ENCODE results near the gene SMTNL2. TPM values are rescaled to one million over a fixed set of nuclear protein-coding genes. Genes with fewer than 3 reads are reported as not detected.

SMTNL2 gene
- not detected for total RNA-seq

GRCh38 chr17:4584101-4584916, at the start of gene SMTNL2:
TSS of gene SMTNL2 (plus strand) at chr17:4584529. CDS start at chr17:4584606, 77 bp downstream.
- peaks cover 26% of the 10 kb centered on the region for H3K27me3 ChIP-seq (ENCODE audit: insufficient read depth, low read length)
- no peak within 1 kb of the TSS for H3K4me3 ChIP-seq (ENCODE audit: low read length)
- no peaks in the 10 kb centered on the region for H3K4me1 ChIP-seq (ENCODE audit: insufficient read depth, low read length)
- H3K9me3 ChIP-seq (ENCODE audit: low read depth, low read length), result no peaks in the 10 kb centered on the region

GRCh38 chr17:4534928-4535666, 49.2 kb upstream of the SMTNL2 start:
- Histone ChIP-seq H3K4me1 (ENCODE audit: insufficient read depth, low read length) (peaks cover 11% of the 10 kb centered on the region), H3K27me3 (ENCODE audit: insufficient read depth, low read length) (no peaks in the 10 kb centered on the region), H3K9me3 (ENCODE audit: low read depth, low read length) (no peaks in the 10 kb centered on the region), H3K4me3 (ENCODE audit: low read length) (no peak overlapping the region)

- Histone ChIP-seq H3K4me3 (ENCODE audit: low read length) (no peak overlapping the region), H3K4me1 (ENCODE audit: insufficient read depth, low read length) (peaks cover 11% of the 10 kb centered on the region), H3K27me3 (ENCODE audit: insufficient read depth, low read length) (no peaks in the 10 kb centered on the region), H3K9me3 (ENCODE audit: low read depth, low read length) (no peaks in the 10 kb centered on the region)
Observed at GRCh38 chr17:4535667-4536258, 48.6 kb upstream of the SMTNL2 start.

DNA sequence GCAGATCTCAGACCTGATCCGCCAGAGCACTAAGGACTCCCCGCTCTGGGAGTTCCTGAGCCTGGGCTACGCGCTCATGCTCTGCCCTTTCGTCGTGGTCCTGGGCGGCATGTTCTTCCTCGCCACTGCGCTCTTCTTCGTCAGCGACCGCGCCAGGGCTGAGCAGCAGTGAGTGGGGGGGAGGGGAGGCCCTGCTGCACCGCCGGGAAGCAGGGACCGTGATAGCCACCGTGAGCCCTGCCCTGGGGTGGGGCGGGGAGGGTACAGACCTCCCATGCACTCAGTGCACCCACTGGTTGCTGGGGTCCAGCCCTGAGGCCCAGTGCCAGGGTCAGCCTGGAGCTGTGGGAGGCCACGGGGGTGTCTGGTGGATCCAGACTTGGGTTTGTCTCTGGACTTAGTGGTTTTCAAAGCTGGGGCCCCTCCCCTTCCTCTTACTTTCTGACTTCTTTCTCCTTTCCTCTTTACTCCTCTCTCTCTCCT, 48.0 kb upstream of the SMTNL2 start:
- no peak overlapping the region for H3K4me3 ChIP-seq (ENCODE audit: low read length)

DNA sequence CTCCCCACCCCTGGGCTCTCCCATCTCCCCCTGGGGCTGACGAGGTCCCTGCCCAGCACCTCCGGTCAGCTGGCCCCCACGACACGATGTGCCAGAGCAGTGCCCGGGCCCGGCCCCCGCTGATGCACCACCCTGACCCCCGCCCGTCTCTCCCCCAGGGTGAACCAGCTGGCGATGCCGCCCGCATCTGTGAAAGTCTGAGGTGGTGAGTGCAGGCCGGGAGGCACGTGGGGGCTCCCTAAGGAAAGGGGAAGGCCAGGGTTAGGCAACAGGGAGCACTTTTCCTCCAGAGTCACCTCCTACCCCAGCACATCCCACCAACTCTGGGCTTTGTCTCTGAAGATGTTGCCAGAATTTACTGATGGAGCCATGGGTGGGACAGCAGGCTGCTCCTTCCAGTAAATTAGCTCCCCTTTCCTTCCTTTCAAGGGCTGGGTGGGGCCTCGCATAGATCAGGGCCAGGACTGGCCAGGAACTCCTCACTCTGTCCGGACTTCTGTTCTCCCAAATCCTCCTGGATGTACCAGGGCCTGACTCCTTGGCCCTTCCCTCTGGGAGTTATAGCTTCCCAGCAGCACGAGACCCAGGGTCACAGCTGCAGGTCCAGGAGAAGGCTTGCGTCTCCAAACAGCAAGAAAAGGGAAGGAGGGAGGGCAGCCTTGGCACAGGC, 47.5 kb upstream of the SMTNL2 start:
- Histone ChIP-seq H3K4me1 (ENCODE audit: insufficient read depth, low read length) (peaks cover 11% of the 10 kb centered on the region), H3K9me3 (ENCODE audit: low read depth, low read length) (no peaks in the 10 kb centered on the region), H3K4me3 (ENCODE audit: low read length) (no peak overlapping the region), H3K27me3 (ENCODE audit: insufficient read depth, low read length) (no peaks in the 10 kb centered on the region)

More for the DNA sequence above, 48.0 kb upstream of the SMTNL2 start:
- Histone ChIP-seq H3K4me1 (ENCODE audit: insufficient read depth, low read length) (peaks cover 11% of the 10 kb centered on the region), H3K9me3 (ENCODE audit: low read depth, low read length) (no peaks in the 10 kb centered on the region), H3K27me3 (ENCODE audit: insufficient read depth, low read length) (no peaks in the 10 kb centered on the region)

GRCh38 chr17:4537451-4538235, 46.7 kb upstream of the SMTNL2 start:
- H3K27me3 ChIP-seq (ENCODE audit: insufficient read depth, low read length), result no peaks in the 10 kb centered on the region
- H3K4me1 ChIP-seq (ENCODE audit: insufficient read depth, low read length), result peaks cover 11% of the 10 kb centered on the region
- H3K9me3 ChIP-seq (ENCODE audit: low read depth, low read length), result no peaks in the 10 kb centered on the region
- H3K4me3 ChIP-seq (ENCODE audit: low read length), result no peak overlapping the region

DNA sequence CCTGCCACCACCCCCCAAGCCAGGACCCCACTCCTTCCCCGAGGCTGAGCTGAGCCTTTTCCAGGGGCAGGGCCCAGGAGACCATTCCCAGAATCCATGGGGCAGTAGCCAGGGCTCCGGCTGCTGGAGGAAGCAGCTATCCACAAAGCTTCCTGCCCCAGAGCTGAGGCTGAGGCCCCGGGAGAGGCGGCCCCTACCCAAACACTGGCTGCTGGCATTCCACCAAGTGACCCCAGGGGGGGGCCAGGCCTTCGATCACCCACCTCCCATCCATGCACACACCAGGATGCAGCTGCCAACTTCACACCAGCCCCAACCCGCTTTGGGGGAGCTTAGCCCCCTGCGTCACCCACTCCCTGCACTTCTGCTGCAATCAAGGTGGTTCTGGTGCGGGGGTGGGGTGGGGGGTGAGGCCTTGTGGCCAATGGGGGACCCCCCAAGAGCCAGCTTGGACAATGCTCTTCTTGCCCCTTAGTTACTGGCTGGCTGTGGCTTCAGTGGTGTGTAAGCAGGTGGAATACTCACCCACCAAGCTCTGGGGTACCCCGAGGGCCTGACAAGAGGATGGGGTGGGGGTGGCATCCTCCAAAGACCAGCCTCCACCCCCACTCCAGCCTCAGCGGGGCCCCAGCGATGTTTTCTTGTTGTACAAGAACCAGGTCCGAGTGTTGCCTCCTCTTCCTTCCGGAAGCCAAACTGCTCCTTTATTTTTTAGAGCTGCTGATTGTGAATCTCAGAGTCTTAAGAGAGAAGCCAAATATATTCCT, 45.9 kb upstream of the SMTNL2 start:
- H3K4me1 ChIP-seq (ENCODE audit: insufficient read depth, low read length), result peaks cover 11% of the 10 kb centered on the region
- H3K27me3 ChIP-seq (ENCODE audit: insufficient read depth, low read length), result no peaks in the 10 kb centered on the region
- no peak overlapping the region for H3K4me3 ChIP-seq (ENCODE audit: low read length)
- no peaks in the 10 kb centered on the region for H3K9me3 ChIP-seq (ENCODE audit: low read depth, low read length)

GRCh38 chr17:4539025-4539424, 45.3 kb upstream of the SMTNL2 start:
- peaks cover 11% of the 10 kb centered on the region for H3K4me1 ChIP-seq (ENCODE audit: insufficient read depth, low read length)
- no peaks in the 10 kb centered on the region for H3K27me3 ChIP-seq (ENCODE audit: insufficient read depth, low read length)
- H3K9me3 ChIP-seq (ENCODE audit: low read depth, low read length), result no peaks in the 10 kb centered on the region
- H3K4me3 ChIP-seq (ENCODE audit: low read length), result no peak overlapping the region

DNA sequence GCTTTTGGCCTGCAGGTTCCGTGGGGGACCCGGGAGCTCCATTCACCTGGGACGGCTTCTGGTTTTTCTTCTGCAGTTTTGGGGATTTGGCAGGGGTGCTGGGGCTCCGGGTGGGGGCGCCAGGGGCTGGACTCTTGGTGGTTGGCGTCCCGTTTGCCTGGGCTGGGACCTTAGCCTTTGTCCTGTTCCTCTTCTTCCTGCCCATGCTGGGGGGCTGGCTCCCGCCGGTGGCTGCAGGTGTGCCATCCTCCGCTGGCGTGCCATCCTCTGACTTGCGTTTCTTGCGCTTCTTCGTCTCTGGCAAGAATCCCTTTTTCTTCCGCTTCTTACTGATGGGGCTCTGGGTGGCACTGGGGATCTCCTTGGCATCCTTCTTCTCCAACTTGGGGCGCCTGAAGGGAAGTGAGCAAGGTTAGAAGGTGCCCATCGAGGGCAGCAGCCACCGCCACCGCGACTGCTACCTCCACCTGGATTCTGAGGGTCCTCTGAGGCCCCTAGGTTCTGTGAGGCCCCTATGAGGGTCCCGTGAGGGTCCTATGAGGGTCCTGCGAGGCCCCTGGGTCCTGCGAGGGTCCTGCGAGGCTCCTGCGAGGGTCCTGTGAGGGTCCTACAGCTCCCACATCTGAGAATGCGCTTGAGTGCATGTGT, 44.6 kb upstream of the SMTNL2 start:
- Histone ChIP-seq H3K9me3 (ENCODE audit: low read depth, low read length) (no peaks in the 10 kb centered on the region), H3K4me3 (ENCODE audit: low read length) (no peak overlapping the region), H3K4me1 (ENCODE audit: insufficient read depth, low read length) (peaks cover 11% of the 10 kb centered on the region), H3K27me3 (ENCODE audit: insufficient read depth, low read length) (no peaks in the 10 kb centered on the region)

DNA sequence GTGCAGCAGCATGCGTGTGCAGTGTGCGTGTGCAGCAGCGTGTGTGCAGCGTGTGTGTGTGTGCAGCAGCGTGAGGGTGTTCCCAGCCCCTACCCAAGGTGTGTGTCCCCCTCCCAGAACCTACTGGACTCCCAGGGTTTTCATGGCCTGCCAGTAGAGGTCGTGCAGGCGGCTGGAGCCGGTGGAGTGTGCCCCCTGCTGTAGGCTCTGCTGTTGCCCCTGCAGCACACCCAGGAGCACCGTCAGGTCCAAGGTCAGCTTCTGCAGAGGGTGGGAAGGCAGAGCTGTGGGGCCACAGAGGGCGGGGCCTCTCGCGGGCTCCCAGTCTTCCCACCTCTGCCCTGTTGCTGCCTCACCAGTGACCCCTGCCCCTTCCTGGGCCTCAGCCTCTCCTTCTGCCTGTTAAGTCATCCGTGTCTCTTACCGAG, 44.1 kb upstream of the SMTNL2 start:
- Histone ChIP-seq H3K9me3 (ENCODE audit: low read depth, low read length) (no peaks in the 10 kb centered on the region), H3K4me1 (ENCODE audit: insufficient read depth, low read length) (peaks cover 11% of the 10 kb centered on the region), H3K27me3 (ENCODE audit: insufficient read depth, low read length) (no peaks in the 10 kb centered on the region), H3K4me3 (ENCODE audit: low read length) (no peak overlapping the region)

- H3K4me1 ChIP-seq (ENCODE audit: insufficient read depth, low read length), result peaks cover 11% of the 10 kb centered on the region
- H3K27me3 ChIP-seq (ENCODE audit: insufficient read depth, low read length), result no peaks in the 10 kb centered on the region
- H3K9me3 ChIP-seq (ENCODE audit: low read depth, low read length), result no peaks in the 10 kb centered on the region
- no peak overlapping the region for H3K4me3 ChIP-seq (ENCODE audit: low read length)
Observed at GRCh38 chr17:4540687-4541327, 43.5 kb upstream of the SMTNL2 start.

DNA sequence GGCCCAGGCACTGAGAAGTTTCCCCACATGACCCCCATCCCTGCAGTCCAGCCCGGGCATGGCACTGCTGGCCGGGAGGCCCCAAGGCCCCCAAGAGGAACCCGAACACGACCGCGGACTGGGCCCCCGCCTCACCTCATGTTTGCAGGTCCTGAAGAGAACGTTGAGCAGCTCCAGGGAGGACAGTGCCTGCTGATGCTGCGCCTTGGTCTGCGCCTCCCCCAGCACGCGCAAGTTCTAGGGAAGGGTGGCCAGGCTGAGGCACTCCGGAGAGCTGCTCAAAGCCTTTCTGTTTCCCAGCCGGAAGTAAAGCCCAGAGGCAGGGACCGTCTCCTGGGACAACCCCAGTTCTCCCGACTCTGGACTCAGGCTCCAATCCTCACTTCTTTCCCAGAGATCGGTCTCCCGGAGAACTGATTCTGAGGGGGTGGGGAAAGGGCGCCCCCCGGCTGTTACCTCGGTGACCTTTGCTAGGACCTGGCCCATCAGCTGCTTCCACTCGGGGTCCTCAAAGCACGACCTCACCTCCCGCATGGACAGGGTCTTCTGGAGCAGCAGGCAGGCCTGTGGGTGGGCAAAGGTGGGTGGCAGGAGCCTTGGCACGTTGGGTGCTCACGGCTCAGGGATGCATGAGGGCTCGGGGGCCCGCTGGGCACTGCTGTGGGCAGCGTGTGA, 42.9 kb upstream of the SMTNL2 start:
- no peaks in the 10 kb centered on the region for H3K27me3 ChIP-seq (ENCODE audit: insufficient read depth, low read length)

More for the DNA sequence above, 42.9 kb upstream of the SMTNL2 start:
- no peak overlapping the region for H3K4me3 ChIP-seq (ENCODE audit: low read length)
- peaks cover 6% of the 10 kb centered on the region for H3K4me1 ChIP-seq (ENCODE audit: insufficient read depth, low read length)
- no peaks in the 10 kb centered on the region for H3K9me3 ChIP-seq (ENCODE audit: low read depth, low read length)
